ENCODE data around the gene RFC4. TPM values are rescaled to one million over a fixed set of nuclear protein-coding genes. Genes with fewer than 3 reads are reported as not detected.

The RFC4 gene
- total and polyA plus RNA-seq, 9 of the 15 experiments (the other 6 are each of a cell fraction or from before 2014, with no cell fraction given), result 105 to 227 (median 180) TPM

DNA sequence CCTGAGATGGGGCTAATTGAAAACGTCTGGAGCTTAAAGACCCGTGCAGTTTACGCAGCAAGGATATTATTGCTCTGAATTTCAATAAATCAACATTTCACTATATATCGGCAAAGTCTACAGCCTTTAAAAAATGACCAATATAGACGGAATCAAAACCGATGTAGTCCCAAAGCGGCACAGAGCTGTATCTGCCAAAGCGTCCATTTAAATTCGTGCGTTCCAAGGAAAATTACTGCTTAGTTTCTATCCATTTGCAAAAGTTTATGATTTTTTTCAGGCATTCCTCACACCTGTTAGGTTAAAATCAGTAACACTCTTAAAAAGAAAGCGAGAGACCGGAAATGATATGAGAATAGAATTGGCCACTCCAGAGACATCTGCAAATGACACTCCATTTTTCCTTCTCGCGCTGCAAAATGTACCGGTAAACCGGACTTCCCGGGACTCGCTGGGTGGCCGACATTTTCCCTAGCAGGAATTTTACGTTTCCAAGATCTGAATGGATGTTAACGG, 23.7 kb downstream of the RFC4 start (continued):
- TF ChIP-seq ATF6 (CRISPR knock-in tag; IDR thresholded peaks at IDR 0.05), result 0 out of 2 replicates have a peak, but pooled peaks have one; percentile 9
- no peak for TF ChIP-seq PML (IDR thresholded peaks at IDR 0.05; ENCODE audit: low read length)
- no peak for TF ChIP-seq HMGXB4 (CRISPR knock-in tag; IDR thresholded peaks at IDR 0.05)
- TF ChIP-seq PTTG1 (tag; IDR thresholded peaks at IDR 0.05; ENCODE audit: low read depth), result no peak
- TF ChIP-seq, protein P1, sequence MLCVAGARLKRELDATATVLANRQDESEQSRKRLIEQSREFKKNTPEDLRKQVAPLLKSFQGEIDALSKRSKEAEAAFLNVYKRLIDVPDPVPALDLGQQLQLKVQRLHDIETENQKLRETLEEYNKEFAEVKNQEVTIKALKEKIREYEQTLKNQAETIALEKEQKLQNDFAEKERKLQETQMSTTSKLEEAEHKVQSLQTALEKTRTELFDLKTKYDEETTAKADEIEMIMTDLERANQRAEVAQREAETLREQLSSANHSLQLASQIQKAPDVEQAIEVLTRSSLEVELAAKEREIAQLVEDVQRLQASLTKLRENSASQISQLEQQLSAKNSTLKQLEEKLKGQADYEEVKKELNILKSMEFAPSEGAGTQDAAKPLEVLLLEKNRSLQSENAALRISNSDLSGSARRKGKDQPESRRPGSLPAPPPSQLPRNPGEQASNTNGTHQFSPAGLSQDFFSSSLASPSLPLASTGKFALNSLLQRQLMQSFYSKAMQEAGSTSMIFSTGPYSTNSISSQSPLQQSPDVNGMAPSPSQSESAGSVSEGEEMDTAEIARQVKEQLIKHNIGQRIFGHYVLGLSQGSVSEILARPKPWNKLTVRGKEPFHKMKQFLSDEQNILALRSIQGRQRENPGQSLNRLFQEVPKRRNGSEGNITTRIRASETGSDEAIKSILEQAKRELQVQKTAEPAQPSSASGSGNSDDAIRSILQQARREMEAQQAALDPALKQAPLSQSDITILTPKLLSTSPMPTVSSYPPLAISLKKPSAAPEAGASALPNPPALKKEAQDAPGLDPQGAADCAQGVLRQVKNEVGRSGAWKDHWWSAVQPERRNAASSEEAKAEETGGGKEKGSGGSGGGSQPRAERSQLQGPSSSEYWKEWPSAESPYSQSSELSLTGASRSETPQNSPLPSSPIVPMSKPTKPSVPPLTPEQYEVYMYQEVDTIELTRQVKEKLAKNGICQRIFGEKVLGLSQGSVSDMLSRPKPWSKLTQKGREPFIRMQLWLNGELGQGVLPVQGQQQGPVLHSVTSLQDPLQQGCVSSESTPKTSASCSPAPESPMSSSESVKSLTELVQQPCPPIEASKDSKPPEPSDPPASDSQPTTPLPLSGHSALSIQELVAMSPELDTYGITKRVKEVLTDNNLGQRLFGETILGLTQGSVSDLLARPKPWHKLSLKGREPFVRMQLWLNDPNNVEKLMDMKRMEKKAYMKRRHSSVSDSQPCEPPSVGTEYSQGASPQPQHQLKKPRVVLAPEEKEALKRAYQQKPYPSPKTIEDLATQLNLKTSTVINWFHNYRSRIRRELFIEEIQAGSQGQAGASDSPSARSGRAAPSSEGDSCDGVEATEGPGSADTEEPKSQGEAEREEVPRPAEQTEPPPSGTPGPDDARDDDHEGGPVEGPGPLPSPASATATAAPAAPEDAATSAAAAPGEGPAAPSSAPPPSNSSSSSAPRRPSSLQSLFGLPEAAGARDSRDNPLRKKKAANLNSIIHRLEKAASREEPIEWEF (CRISPR knock-in tag; IDR thresholded peaks at IDR 0.05), result 0 out of 2 replicates have a peak, but pooled peaks have one; percentile 26
- no peak for TF ChIP-seq ZNF695 (CRISPR knock-in tag; IDR thresholded peaks at IDR 0.05)
- TF ChIP-seq NUFIP1 (IDR thresholded peaks at IDR 0.05; ENCODE audit: partially characterized antibody), result no peak
- peak in 1 of 2 experiments; percentile 6; a peak in 1 of 4 replicates for TF ChIP-seq ETV6 (IDR thresholded peaks at IDR 0.05; ENCODE audit: borderline replicate concordance in 1 of 2, low read depth in 2 of 2, low read length in 1 of 2)
- TF ChIP-seq ETV6 (CRISPR knock-in tag; IDR thresholded peaks at IDR 0.05; ENCODE audit: borderline replicate concordance), result no peak
- no peak for TF ChIP-seq DNMT1 (IDR thresholded peaks at IDR 0.05)
- TF ChIP-seq GMEB1 (CRISPR knock-in tag; IDR thresholded peaks at IDR 0.05), result no peak
- TF ChIP-seq, protein P2, sequence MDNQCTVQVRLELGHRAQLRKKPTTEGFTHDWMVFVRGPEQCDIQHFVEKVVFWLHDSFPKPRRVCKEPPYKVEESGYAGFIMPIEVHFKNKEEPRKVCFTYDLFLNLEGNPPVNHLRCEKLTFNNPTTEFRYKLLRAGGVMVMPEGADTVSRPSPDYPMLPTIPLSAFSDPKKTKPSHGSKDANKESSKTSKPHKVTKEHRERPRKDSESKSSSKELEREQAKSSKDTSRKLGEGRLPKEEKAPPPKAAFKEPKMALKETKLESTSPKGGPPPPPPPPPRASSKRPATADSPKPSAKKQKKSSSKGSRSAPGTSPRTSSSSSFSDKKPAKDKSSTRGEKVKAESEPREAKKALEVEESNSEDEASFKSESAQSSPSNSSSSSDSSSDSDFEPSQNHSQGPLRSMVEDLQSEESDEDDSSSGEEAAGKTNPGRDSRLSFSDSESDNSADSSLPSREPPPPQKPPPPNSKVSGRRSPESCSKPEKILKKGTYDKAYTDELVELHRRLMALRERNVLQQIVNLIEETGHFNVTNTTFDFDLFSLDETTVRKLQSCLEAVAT (IDR thresholded peaks at IDR 0.05), result no peak
- TF ChIP-seq, protein P3, sequence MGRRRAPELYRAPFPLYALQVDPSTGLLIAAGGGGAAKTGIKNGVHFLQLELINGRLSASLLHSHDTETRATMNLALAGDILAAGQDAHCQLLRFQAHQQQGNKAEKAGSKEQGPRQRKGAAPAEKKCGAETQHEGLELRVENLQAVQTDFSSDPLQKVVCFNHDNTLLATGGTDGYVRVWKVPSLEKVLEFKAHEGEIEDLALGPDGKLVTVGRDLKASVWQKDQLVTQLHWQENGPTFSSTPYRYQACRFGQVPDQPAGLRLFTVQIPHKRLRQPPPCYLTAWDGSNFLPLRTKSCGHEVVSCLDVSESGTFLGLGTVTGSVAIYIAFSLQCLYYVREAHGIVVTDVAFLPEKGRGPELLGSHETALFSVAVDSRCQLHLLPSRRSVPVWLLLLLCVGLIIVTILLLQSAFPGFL (CRISPR knock-in tag; IDR thresholded peaks at IDR 0.05), result peak; percentile 86; the same call in 1 of the 2 replicates

Measured in K562 (cell line).